GM19351 (cell line): ENCODE data around the gene HHEX.
A peak's percentile ranks its signal among the peaks of the same experiment; 100 is the strongest.

Source experiments
- ATAC-seq: cut with Tn5 transposase; IDR thresholded peaks from one replicate; pipeline ENCODE4 v1.9.1; 2021; ENCODE audit warnings: mild to moderate bottlenecking, moderate library complexity; ENCODE audit not compliant: unreplicated experiment

Gene HHEX

DNA sequence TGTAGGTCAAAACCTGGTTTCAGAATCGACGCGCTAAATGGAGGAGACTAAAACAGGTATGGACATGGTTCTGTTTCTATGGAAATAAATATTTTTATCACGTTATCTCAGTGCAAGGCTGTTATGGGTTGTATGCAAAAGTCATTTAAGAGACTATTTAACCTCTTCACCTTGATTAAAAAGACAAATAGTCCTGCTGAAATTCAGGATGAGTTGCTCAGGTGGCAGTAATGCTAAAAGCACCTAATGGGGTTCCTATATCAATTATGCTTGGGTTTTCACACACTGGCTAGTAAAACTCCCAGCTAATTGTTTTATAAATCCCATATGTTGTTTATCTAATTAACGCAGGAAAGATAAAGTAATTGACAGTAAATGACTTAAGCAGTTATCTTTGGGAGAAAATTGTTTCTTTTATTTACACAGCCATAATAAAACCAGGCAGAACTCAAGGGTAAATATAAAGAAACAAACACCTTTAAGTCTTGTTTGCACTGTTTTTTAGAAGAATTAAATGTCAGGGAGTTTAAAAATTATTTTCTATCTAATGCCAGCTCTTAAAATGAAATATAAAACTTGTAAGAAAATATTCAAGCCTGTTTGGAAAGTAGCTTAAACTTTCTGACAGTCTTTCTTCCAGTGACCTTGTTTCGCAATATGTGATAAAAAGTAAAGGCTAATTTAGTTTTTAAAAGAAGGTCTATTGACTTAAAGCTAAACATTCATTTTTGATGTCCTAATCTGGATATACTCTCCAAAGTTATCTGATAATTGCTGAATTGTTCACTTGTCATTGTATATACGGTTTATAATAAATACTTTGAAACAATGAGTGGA lies 3.2 kb downstream of the HHEX start:
- ATAC-seq, result no peak

DNA sequence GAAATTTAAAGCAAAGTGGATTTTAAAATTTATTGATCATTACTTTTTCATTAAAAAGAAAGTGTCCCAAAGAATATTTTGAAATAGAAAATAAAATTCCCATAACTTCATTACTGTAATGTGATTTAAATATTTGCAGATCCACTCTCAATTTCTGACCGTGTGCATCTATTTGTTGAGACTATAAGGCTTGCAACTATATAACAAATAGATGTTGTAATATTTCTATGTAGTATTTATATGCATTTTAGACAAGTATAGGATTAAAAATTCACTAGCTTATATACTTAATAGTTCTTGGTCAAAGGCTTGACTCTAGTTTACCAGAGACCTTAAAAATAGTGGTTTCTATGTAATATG lies 3.8 kb downstream of the HHEX start:
- ATAC-seq, result no peak

DNA sequence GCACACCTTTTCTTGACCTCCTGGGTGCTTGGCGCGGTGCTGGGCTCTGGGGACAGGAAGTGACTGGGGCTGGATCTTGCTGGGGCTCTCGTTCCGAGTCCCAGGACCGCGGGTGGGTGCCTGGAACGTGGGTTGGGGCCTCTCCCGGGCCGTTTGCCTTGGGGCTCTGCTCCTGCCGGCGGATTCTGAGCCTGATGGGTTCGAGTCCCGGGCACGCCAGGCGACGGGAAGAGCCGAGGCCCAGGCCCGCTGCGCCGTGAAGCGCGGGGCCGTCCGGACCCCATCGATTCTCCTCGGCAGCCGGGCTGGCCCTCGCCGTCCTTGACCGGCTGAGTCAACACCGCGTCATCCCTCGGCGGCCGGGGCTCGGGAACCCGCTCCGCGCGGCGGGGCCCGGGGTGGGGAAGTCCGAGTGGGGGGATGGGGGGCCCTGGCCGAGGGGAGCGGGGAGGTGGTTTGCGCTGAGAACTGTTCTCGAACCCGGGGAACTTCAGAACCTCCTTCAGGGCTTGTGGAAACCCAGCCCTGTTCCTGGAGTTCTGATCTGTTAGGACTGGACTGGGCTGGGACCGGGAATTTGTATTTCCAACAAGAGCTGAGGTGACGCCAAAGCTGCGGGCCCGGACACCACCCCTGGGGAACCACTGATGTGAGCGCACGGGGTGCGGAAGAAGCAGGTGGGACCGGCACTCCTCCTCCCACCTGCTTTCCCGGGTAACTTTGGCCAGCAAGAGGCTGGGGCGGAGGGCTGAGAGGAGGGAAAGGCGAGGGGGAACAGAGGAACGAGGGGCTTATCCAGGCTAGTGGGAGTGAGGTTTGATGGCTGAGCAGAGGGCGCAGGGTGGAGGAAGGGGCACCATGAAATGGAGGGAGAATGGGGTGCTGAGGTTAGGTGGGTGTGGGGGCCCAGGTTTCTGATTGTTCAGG lies 6.2 kb downstream of the HHEX start:
- ATAC-seq, result no peak

DNA sequence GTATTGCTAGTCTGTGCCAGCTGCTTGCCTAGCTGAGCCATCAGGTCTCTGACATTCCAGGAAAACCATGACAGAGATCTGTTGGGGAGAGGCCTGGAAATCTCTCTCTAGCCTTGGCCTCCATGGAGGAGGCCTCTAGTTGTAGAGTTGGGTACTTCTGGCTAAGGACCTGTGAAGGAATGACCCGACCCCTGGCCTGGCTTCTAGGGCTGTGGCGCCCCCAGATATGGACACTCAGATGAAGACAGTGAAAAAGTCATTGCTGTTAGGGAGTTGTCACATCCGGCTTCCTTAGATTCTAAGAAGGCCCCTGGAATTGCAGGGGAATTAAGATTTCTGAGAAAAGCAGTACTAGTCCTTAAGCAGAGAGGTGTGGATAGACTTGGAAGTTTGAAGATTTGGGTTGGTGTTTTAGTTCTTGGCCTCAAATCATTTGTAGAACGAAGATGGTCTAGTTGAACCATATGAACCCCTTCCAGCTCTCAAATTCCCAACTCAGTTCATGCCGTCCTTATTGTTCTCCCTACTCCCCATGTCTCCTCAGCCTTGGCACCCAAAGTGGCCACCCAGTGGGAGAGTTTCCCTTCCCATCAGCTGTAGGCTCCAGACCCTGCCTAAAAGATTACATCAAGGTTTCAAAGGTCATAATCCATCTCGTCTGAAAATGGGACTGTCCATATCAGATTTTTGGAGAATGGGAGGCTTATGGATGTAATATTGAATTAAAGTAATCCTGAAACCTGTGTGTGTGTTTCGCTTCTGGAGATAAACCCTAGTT lies 7.0 kb downstream of the HHEX start:
- ATAC-seq, result no peak

DNA sequence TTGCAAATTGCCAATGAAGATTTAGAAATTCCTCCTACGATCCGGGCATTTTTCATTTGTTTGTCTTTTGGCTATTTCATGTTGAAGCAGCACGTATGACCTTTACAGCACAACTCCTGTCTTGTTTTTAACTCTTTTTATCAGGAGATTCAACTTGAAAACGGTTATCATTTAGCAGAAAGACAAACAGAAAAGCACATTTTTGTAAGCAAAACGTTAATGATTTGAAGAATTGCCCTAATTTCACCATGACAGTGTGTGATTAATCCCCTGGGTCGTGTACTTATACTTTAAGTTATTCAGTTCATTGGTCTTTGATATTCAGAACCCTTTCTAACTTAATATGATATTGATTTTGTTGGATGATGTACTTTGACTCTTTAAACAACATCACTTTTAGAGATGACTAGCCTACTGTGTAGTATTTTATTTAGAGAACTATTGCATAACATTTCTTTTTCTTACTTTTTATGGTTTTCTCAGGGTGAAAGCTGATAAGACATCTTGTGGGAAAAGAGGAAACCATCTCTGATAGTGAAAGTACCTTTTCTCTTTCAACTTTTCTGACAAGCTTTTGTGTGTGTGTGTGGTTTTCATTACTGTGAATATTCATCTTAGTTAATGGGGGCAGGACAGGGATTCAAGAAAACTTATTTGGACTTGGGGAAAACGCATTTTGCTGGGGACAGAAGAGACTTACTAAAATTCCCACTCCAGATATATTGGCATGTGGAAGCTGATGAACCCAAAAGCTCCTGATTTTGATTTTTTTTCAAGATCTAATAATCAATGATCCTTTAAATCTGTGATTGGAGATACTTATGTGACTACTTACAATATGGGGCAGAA lies 8.1 kb downstream of the HHEX start:
- ATAC-seq, result no peak

DNA sequence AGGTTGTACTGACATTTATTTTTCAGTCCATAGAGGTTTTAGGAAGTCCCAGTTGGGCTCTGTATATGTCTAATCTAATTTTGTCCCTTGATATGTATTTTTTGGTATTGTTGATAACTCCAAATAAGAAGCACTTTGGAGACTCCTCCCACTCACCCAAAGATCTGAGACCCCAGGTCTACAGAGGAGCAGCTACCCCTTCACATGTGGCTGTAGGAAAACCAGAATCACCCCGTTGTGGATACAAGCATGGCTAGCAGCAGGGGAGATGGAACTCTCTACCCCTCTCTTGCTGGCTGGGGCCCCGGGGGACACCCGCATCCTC lies 9.4 kb downstream of the HHEX start:
- no peak for ATAC-seq

DNA sequence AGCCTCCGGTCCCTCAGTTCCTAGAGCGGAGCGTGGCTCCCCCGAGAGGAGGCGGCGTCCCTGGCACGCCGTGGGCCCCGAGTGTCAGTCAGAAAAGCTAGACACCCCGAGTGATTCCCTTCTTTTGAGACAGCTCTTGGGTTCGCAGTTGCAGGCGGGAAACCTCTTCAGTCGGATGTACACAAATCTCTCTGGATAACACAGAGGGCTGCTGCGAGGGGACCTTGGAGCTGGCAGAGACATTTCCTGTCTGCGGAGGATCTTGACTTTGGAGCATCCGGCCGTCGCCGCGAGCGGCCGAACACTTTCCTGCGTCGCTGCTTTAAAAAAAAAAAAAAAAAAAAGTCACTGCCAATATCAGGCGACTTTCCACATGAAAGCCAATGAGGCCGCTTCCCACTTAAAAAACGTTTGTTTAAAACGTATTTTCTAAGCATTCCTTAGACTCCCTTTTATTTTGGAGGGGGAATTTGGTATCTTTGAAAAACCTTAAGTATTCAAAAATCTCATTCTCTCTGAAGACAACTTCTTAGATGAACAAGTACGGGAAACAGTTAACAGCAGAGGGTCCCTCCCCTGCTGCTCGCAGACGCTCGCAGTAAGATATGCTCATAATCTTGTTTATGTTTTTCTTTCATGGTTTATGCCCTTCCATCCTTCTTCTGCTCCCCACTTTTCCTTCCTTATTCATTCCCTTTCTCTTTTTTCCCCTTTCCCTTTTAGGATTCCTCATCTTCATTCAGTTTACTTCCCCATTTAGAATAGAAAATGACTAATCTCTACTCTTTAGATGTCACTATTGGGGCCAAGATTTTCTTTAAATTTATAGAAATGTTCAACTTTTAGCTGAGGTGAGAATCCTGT lies 10.0 kb downstream of the HHEX start:
- no peak for ATAC-seq

DNA sequence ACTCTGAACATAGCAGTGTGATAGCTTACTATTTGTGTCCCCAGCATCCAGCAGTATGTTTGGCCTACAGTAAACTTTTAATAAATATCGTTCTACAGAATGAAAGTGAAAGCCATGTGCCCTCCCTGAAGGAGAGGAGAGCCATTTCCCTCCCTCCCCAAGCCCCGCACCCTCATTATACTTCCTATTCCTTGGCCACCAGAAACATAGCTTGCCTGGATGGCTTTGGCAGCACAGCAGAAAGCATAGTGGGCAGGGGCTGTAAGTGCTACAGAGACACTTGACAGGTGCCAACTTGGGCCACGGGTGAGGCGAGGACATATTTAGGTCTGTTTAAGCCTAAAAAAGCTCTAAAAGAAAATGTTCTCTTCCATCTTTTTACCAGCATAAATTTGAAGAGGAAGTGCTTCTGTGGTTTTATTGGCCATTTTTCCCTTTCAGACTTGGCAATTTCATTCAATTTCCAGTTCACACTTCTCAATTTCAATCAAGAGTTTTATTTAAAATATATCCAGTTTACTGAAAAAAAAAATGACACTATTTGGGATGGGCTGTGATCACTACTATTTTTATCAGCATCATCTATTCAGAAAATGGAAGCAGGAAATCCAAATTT lies 12.7 kb downstream of the HHEX start:
- no peak for ATAC-seq

DNA sequence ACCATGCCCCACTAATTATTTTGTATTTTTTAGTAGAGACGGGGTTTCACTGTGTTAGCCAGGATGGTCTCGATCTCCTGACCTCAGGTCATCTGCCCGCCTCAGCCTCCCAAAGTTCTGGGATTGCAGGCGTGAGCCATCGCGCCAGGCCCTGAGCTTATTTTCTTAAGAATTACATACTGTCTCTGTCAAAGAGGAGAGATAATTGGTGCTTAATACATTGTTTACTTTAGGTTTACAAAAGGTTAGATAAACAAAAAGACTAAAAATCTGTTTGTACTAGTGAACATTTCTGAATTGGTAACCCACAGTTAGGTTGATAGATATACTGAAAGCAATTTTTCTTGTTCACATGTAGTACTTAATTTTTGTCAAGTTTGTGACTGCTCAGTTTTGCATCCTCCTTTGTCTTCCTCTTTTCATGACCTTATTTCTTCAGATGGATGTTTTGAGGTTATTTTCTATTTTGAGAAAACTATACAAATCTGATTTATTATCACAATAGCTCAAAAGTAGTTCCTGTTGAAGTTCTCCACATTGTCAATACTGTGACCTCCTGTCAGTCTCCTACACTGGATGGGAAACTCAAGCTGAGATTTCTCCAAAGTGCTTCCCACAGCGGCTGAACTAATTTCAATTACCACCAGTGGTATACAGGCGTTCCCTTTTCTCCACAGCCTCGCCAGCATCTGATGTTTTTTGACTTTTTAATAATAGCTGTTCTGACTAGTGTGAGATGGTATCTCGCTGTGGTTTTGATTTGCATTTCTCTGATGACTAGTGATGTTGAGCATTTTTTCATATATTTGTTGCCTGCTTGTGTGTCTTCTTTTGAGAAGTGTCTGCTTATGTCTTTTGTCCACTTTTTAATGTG lies 22.5 kb downstream of the HHEX start:
- ATAC-seq, result peak; percentile 62

DNA sequence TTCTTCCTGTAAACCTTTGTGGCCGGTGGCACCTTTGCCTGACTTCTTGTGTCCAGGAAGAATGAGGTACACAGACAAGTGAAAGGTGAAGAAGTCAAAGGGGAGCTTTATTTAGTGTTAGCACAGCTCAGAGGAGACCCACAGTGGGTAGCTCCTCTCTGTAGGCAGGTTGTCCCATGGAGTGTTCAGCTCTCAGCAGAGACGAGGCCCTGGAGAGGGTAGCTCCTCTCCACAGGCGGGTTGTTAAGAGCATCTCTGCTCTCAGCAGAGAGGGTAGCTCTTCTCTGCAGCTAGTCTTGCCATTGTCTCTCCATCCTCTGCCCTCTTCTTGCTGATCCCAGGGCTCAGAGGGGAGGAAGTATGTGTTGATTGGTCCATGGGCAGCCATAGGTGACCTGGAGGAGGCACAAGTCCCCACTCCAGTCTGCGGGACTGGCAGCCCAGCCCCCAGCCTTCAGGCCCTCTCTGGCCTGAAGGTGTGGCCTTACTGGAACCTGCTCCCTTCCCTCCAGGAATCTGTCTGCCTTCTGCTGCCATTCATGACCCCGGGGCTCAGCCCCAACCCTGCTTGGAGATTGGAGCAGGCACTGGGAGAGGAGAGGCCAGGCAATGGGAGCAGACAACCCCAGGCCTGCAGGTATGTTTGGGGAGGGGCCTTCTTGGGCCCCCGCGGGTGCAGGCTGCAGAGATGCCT lies 24.5 kb downstream of the HHEX start:
- no peak for ATAC-seq

DNA sequence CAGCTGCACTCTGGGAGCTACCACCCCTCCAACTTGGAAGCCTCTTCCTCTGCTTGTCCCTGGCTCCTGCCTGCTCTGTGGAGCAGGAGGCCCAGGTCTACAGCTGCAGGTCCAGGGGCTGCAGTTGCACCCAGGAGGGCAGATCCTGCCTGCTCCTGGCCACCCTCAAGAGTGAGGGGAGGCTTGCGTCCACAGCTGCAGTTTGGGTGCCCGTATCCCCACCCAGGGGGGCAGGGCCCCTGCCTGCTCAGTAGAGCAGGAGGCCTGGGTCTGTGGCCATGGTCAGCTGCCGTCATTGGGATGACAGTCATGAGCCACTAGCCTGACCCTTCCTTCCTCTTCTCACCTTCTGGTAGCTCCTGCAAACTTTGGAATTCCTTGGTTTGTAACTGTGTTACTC lies 25.1 kb downstream of the HHEX start:
- ATAC-seq, result no peak

DNA sequence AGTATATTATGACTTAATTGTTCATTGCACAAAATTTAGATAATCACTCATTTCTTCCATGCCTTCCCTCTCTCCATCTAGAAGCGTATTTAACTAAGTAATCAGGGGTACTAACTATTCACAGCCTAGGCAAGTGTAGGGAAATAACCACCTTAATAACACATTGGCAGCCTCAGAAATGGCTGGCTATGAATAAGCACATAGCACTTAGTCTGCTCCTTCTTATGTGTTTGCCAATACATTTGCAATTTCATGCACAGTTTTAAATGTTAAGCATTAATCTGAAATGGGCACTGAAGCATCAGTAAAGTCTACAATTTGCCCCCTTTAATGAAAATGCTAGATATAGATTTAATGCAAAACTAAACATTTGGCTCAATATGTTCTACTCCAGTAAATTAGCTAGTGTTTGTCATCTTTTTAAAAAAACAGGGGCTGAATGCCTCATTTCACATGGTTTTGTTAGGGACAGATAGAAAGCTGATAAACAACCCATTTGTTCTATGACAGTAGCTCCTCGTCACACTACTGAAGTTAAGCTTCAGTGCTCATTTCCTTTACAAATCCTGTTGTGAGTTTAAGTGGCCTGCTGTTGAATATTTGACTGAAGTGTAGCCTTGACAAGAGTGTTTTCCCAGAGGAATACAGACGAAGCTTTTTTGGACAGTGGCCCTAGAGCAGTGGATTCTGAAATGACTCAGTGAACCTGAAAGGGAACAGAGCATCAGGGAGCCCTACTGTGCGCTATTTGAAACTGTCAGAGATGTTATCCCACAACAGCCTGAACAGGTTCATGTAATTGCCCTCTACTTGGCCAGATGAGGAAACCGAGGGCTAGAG lies 30.5 kb downstream of the HHEX start:
- ATAC-seq, result no peak

DNA sequence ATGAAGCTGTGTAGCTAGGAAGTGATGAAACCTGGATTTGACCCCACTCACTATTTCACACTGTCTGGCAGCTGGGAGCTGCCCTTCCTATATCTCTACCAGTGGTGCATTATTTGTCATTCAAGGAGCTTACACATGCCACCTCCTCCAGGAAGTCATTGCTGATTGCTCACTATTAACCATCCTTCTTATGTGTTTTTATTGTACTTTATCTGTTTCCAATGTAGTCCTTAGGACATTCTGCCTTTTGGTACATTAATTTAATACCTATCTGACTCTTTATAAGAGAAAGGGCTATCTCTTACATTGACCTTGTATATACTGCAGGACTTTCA lies 31.0 kb downstream of the HHEX start:
- no peak for ATAC-seq

DNA sequence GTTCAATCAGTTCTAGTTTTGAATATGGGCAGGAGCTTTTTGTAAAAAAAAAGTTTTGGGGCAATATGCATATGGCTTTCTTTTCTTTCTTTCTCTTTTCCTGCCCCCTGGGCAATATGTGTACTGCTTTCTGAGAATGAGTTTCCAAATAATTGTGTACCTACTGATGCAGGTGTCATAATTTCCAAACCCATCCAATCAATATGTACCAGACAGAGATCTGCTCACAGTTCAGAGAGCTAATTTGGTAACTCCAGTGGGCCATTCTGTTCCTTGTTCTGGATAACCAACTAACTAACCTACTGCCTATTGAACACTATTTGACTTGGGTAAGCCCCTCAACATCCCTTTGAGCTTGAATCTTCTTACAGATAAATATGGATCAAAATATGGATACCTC lies 32.6 kb downstream of the HHEX start:
- no peak for ATAC-seq

DNA sequence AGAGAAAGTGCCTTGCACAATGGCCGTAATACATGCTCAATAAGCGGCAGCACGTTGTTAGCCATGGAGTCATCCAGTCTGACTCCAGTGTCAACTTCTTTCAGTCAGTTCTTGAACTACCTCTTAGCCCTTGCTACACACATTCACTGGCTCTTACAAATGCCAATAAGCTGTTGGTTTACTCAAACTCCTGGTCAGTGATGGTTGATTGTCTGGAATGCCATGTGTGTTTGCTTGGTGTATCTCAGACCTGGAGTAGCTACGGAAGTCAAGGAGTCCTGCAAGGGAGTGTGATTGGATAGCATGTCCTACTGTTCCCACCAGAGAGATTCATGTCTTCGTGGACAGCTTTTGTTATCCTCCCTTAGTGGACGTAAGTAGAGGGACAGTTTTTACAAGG lies 37.4 kb downstream of the HHEX start:
- no peak for ATAC-seq

DNA sequence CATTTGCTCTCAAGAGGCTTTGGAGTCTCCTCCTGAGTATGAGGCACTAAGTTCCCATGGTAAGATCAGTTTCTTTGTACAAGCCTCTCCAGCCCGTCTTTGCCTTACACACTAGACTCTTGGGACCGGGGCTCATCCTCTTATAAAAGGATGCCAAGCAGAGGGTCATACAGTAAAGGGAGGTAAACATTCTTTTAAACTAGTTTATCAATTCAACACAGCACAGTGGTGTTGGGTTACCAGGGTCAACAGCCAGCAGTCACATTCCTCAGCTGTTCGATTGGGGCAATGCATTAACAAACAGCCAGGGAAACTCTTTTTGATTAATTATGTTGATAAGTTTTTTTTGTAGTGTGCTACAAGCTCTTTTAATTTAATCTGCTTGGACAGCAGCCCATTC lies 37.8 kb downstream of the HHEX start:
- ATAC-seq, result no peak

DNA sequence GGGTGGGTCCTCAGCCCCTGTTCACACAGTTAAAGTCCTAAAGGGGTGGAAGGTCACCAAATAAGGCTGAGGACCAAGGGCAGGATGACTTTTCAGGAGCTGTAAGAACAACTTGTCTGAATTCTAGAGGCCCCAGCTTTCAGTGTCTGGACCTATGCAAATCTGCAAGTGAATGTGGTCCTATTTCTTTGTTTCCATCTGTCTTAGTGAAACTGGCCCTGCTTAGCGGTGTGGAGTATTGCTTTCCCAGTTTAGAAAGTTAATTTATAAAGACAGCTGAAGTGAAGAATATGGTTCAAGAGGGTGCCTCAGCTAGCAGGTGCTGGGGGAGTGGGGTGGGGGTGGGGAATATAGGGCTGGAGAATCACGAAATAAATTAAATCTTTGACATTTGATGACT lies 40.1 kb downstream of the HHEX start:
- ATAC-seq, result peak; percentile 94
